ENCODE results near the gene GLIS1. TPM values are rescaled to one million over a fixed set of nuclear protein-coding genes. Genes with fewer than 3 reads are reported as not detected.
A peak's percentile ranks its signal among the peaks of the same experiment; 100 is the strongest.

The GLIS1 gene
- total and polyA plus RNA-seq, 5 donors from 2014 or later, result not detected

- Histone ChIP-seq H3K27me3 (ENCODE audit: control insufficient read depth, insufficient read depth, low read length) (peaks cover 5% of the 10 kb centered on the region), H3K27ac (ENCODE audit: insufficient read depth, low read length, poor library complexity, severe bottlenecking) (no peak overlapping the region), H3K4me1 (ENCODE audit: control insufficient read depth, insufficient read depth, low read length, poor library complexity, severe bottlenecking) (no peaks in the 10 kb centered on the region), H3K9me3 (ENCODE audit: control insufficient read depth in 2 of 2, low read length in 2 of 2) (no peaks in the 10 kb centered on the region), H3K36me3 (ENCODE audit: control insufficient read depth, insufficient read depth, low read length) (no peaks in the 10 kb centered on the region), H3K4me3 (ENCODE audit: low read depth, low read length) (no peak overlapping the region)
- H3K36me3 Mint-ChIP-seq, result no peaks in the 10 kb centered on the region
- peaks cover 0 to 3% (median 0%) of the 10 kb centered on the region in 7 donors for H3K9me3 Mint-ChIP-seq
- H3K27ac Mint-ChIP-seq, result peak overlapping the region in 1 of 3 donors; percentile 38
- H3K4me3 Mint-ChIP-seq, result no peak overlapping the region
- peaks cover 13% of the 10 kb centered on the region for H3K27me3 Mint-ChIP-seq
- DNase-seq (no peak), ATAC-seq (ENCODE audit: low read depth in 2 of 2) (no peak)
- H3K4me1 Mint-ChIP-seq, result no peaks in the 10 kb centered on the region
Measured at GRCh38 chr1:53573522-53573921, 165.4 kb downstream of the GLIS1 start.

GRCh38 chr1:53572815-53573173 lies 166.2 kb downstream of the GLIS1 start:
- ATAC-seq (ENCODE audit: low read depth in 2 of 2) (no peak), DNase-seq (no peak)
- Histone ChIP-seq H3K9me3 (ENCODE audit: control insufficient read depth in 2 of 2, low read length in 2 of 2) (no peaks in the 10 kb centered on the region), H3K4me1 (ENCODE audit: control insufficient read depth, insufficient read depth, low read length, poor library complexity, severe bottlenecking) (no peaks in the 10 kb centered on the region), H3K4me3 (ENCODE audit: low read depth, low read length) (no peak overlapping the region), H3K27me3 (ENCODE audit: control insufficient read depth, insufficient read depth, low read length) (peaks cover 5% of the 10 kb centered on the region), H3K36me3 (ENCODE audit: control insufficient read depth, insufficient read depth, low read length) (no peaks in the 10 kb centered on the region), H3K27ac (ENCODE audit: insufficient read depth, low read length, poor library complexity, severe bottlenecking) (no peak overlapping the region)
- H3K27ac Mint-ChIP-seq, result no peak overlapping the region
- H3K27me3 Mint-ChIP-seq, result peaks cover 18% of the 10 kb centered on the region
- H3K4me3 Mint-ChIP-seq, result no peak overlapping the region
- H3K36me3 Mint-ChIP-seq, result no peaks in the 10 kb centered on the region
- no peaks in the 10 kb centered on the region for H3K4me1 Mint-ChIP-seq
- peaks cover 0 to 3% (median 1%) of the 10 kb centered on the region in 7 donors for H3K9me3 Mint-ChIP-seq

GRCh38 chr1:53572065-53572814 lies 166.7 kb downstream of the GLIS1 start:
- Histone ChIP-seq H3K27me3 (ENCODE audit: control insufficient read depth, insufficient read depth, low read length) (peaks cover 5% of the 10 kb centered on the region), H3K27ac (ENCODE audit: insufficient read depth, low read length, poor library complexity, severe bottlenecking) (no peak overlapping the region), H3K4me1 (ENCODE audit: control insufficient read depth, insufficient read depth, low read length, poor library complexity, severe bottlenecking) (no peaks in the 10 kb centered on the region), H3K4me3 (ENCODE audit: low read depth, low read length) (no peak overlapping the region), H3K9me3 (ENCODE audit: control insufficient read depth in 2 of 2, low read length in 2 of 2) (no peaks in the 10 kb centered on the region), H3K36me3 (ENCODE audit: control insufficient read depth, insufficient read depth, low read length) (no peaks in the 10 kb centered on the region)
- H3K9me3 Mint-ChIP-seq, result peaks cover 0 to 4% (median 1%) of the 10 kb centered on the region in 7 donors
- no peak overlapping the region for H3K27ac Mint-ChIP-seq
- no peak overlapping the region for H3K4me3 Mint-ChIP-seq
- H3K4me1 Mint-ChIP-seq, result no peaks in the 10 kb centered on the region
- ATAC-seq (ENCODE audit: low read depth in 2 of 2), result no peak
- H3K36me3 Mint-ChIP-seq, result no peaks in the 10 kb centered on the region
- no peak for DNase-seq
- peaks cover 18% of the 10 kb centered on the region for H3K27me3 Mint-ChIP-seq

GRCh38 chr1:53568540-53568939 lies 170.4 kb downstream of the GLIS1 start:
- H3K9me3 Mint-ChIP-seq, result peaks cover 0 to 11% (median 1%) of the 10 kb centered on the region in 7 donors
- ATAC-seq (ENCODE audit: low read depth in 2 of 2), result no peak
- no peaks in the 10 kb centered on the region for H3K36me3 Mint-ChIP-seq
- H3K4me3 Mint-ChIP-seq, result no peak overlapping the region
- Histone ChIP-seq H3K27me3 (ENCODE audit: control insufficient read depth, insufficient read depth, low read length) (peaks cover 9% of the 10 kb centered on the region), H3K36me3 (ENCODE audit: control insufficient read depth, insufficient read depth, low read length) (no peaks in the 10 kb centered on the region), H3K4me1 (ENCODE audit: control insufficient read depth, insufficient read depth, low read length, poor library complexity, severe bottlenecking) (no peaks in the 10 kb centered on the region), H3K4me3 (ENCODE audit: low read depth, low read length) (no peak overlapping the region), H3K27ac (ENCODE audit: insufficient read depth, low read length, poor library complexity, severe bottlenecking) (no peak overlapping the region), H3K9me3 (ENCODE audit: control insufficient read depth in 2 of 2, low read length in 2 of 2) (no peaks in the 10 kb centered on the region)
- H3K27me3 Mint-ChIP-seq, result peaks cover 42% of the 10 kb centered on the region
- no peak overlapping the region for H3K27ac Mint-ChIP-seq
- peaks cover 0 to 1% (median 0%) of the 10 kb centered on the region in 4 donors for H3K4me1 Mint-ChIP-seq
- DNase-seq, result no peak

- H3K4me3 Mint-ChIP-seq, result no peak overlapping the region
- no peak overlapping the region for H3K27ac Mint-ChIP-seq
- Histone ChIP-seq H3K36me3 (ENCODE audit: control insufficient read depth, insufficient read depth, low read length) (no peaks in the 10 kb centered on the region), H3K27me3 (ENCODE audit: control insufficient read depth, insufficient read depth, low read length) (peaks cover 13% of the 10 kb centered on the region), H3K27ac (ENCODE audit: insufficient read depth, low read length, poor library complexity, severe bottlenecking) (no peak overlapping the region), H3K9me3 (ENCODE audit: control insufficient read depth in 2 of 2, low read length in 2 of 2) (no peaks in the 10 kb centered on the region), H3K4me1 (ENCODE audit: control insufficient read depth, insufficient read depth, low read length, poor library complexity, severe bottlenecking) (no peaks in the 10 kb centered on the region), H3K4me3 (ENCODE audit: low read depth, low read length) (no peak overlapping the region)
- H3K36me3 Mint-ChIP-seq, result no peaks in the 10 kb centered on the region
- H3K27me3 Mint-ChIP-seq, result peaks cover 49% of the 10 kb centered on the region
- peaks cover 0 to 3% (median 0%) of the 10 kb centered on the region in 4 donors for H3K4me1 Mint-ChIP-seq
- no peak for DNase-seq
- ATAC-seq (ENCODE audit: low read depth in 2 of 2), result no peak
- peaks cover 0 to 11% (median 1%) of the 10 kb centered on the region in 7 donors for H3K9me3 Mint-ChIP-seq
Measured at GRCh38 chr1:53567851-53568250, 171.1 kb downstream of the GLIS1 start.

GRCh38 chr1:53567450-53567849 lies 171.5 kb downstream of the GLIS1 start:
- no peak for ATAC-seq (ENCODE audit: low read depth in 2 of 2)
- peaks cover 53% of the 10 kb centered on the region for H3K27me3 Mint-ChIP-seq
- DNase-seq, result no peak
- no peaks in the 10 kb centered on the region for H3K9me3 ChIP-seq (ENCODE audit: control insufficient read depth in 2 of 2, low read length in 2 of 2)
- H3K4me1 ChIP-seq (ENCODE audit: control insufficient read depth, insufficient read depth, low read length, poor library complexity, severe bottlenecking), result no peaks in the 10 kb centered on the region
- no peak overlapping the region for H3K4me3 Mint-ChIP-seq
- H3K36me3 ChIP-seq (ENCODE audit: control insufficient read depth, insufficient read depth, low read length), result no peaks in the 10 kb centered on the region
- no peak overlapping the region for H3K27ac ChIP-seq (ENCODE audit: insufficient read depth, low read length, poor library complexity, severe bottlenecking)
- H3K27me3 ChIP-seq (ENCODE audit: control insufficient read depth, insufficient read depth, low read length), result peaks cover 13% of the 10 kb centered on the region
- no peak overlapping the region for H3K27ac Mint-ChIP-seq
- peaks cover 0 to 5% (median under 1%) of the 10 kb centered on the region in 4 donors for H3K4me1 Mint-ChIP-seq
- H3K9me3 Mint-ChIP-seq, result peaks cover 0 to 11% (median 1%) of the 10 kb centered on the region in 7 donors
- H3K4me3 ChIP-seq (ENCODE audit: low read depth, low read length), result no peak overlapping the region
- H3K36me3 Mint-ChIP-seq, result no peaks in the 10 kb centered on the region

- peaks cover 0 to 10% (median 1%) of the 10 kb centered on the region in 4 donors for H3K4me1 Mint-ChIP-seq
- peak overlapping the region in 1 of 4 donors; percentile 66 for H3K4me3 Mint-ChIP-seq
- DNase-seq (no peak), ATAC-seq (ENCODE audit: low read depth in 2 of 2) (no peak)
- Histone ChIP-seq H3K36me3 (ENCODE audit: control insufficient read depth, insufficient read depth, low read length) (no peaks in the 10 kb centered on the region), H3K27ac (ENCODE audit: insufficient read depth, low read length, poor library complexity, severe bottlenecking) (no peak overlapping the region), H3K27me3 (ENCODE audit: control insufficient read depth, insufficient read depth, low read length) (peaks cover 10% of the 10 kb centered on the region), H3K4me3 (ENCODE audit: low read depth, low read length) (no peak overlapping the region), H3K9me3 (ENCODE audit: control insufficient read depth in 2 of 2, low read length in 2 of 2) (no peaks in the 10 kb centered on the region), H3K4me1 (ENCODE audit: control insufficient read depth, insufficient read depth, low read length, poor library complexity, severe bottlenecking) (no peaks in the 10 kb centered on the region)
- peaks cover 58% of the 10 kb centered on the region for H3K27me3 Mint-ChIP-seq
- no peak overlapping the region for H3K27ac Mint-ChIP-seq
- H3K36me3 Mint-ChIP-seq, result no peaks in the 10 kb centered on the region
- peaks cover 0 to 11% (median under 1%) of the 10 kb centered on the region in 7 donors for H3K9me3 Mint-ChIP-seq
Measured at GRCh38 chr1:53563611-53564010, 175.4 kb downstream of the GLIS1 start.

- Mint-ChIP-seq H3K36me3 (no peaks in the 10 kb centered on the region), H3K27me3 (peaks cover 52% of the 10 kb centered on the region), H3K9me3 (peaks cover 0 to 11% (median 0%) of the 10 kb centered on the region in 7 donors), H3K4me1 (peaks cover 0 to 10% (median 1%) of the 10 kb centered on the region in 4 donors), H3K4me3 (no peak overlapping the region), H3K27ac (no peak overlapping the region)
- Histone ChIP-seq H3K36me3 (ENCODE audit: control insufficient read depth, insufficient read depth, low read length) (no peaks in the 10 kb centered on the region), H3K27me3 (ENCODE audit: control insufficient read depth, insufficient read depth, low read length) (peaks cover 10% of the 10 kb centered on the region), H3K27ac (ENCODE audit: insufficient read depth, low read length, poor library complexity, severe bottlenecking) (no peak overlapping the region), H3K4me3 (ENCODE audit: low read depth, low read length) (no peak overlapping the region), H3K9me3 (ENCODE audit: control insufficient read depth in 2 of 2, low read length in 2 of 2) (no peaks in the 10 kb centered on the region), H3K4me1 (ENCODE audit: control insufficient read depth, insufficient read depth, low read length, poor library complexity, severe bottlenecking) (no peaks in the 10 kb centered on the region)
- DNase-seq (no peak), ATAC-seq (ENCODE audit: low read depth in 2 of 2) (no peak)
Measured at GRCh38 chr1:53562981-53563379, 176.0 kb downstream of the GLIS1 start.
